Measurements from ENCODE around the gene SRSF2. TPM values are rescaled to one million over a fixed set of nuclear protein-coding genes. Genes with fewer than 3 reads are reported as not detected.
"Not testable (repeated sequence)": the region's sequence is repeated elsewhere in the genome, so short reads cannot be mapped to it uniquely, and the experiment has no call there.

Gene SRSF2
- total RNA-seq, 4 donors from 2014 or later: 127 to 753 (median 167) TPM

DNA sequence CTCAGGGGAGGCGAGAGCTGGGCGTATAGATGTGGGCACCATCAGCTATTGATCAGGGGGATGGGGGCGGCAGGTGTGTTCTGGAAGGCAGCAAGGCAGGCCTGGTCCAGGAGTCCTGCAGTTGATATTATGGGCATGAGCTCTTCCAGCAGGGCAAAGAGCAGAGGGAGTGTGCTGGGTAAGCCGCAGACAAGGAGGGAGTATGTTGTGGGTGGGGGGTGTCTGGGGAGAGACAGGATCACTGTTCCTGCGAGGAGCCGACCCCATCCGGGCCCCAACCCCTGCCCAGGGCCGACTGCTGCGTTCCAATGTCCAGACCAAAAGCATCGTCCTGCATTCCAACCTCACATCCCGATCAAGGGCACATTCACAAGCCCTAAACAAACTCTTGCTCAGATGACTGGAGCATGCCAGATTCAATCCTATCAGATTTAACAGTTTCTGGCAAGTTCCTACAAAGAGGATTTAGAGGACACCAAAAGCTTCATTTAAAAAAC lies 35.6 kb downstream of the SRSF2 start:
- intact Hi-C loops (cut with DNase I; ENCODE audit: low total_unique reads): no loop called here
- peak overlapping the region; percentile 90 to 96 for H3K27ac ChIP-seq
- TF ChIP-seq, protein P1, sequence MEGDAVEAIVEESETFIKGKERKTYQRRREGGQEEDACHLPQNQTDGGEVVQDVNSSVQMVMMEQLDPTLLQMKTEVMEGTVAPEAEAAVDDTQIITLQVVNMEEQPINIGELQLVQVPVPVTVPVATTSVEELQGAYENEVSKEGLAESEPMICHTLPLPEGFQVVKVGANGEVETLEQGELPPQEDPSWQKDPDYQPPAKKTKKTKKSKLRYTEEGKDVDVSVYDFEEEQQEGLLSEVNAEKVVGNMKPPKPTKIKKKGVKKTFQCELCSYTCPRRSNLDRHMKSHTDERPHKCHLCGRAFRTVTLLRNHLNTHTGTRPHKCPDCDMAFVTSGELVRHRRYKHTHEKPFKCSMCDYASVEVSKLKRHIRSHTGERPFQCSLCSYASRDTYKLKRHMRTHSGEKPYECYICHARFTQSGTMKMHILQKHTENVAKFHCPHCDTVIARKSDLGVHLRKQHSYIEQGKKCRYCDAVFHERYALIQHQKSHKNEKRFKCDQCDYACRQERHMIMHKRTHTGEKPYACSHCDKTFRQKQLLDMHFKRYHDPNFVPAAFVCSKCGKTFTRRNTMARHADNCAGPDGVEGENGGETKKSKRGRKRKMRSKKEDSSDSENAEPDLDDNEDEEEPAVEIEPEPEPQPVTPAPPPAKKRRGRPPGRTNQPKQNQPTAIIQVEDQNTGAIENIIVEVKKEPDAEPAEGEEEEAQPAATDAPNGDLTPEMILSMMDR (IDR thresholded peaks at IDR 0.05): no peak
- no peaks in the 10 kb centered on the region for H3K36me3 ChIP-seq
- H3K27me3 ChIP-seq: no peaks in the 10 kb centered on the region
- H3K4me3 ChIP-seq: peak overlapping the region in 1 of 2 donors; percentile 18
- no peaks in the 10 kb centered on the region for H3K9me3 ChIP-seq
- DNase-seq: no peak
- H3K4me1 ChIP-seq: peaks cover 4 to 30% of the 10 kb centered on the region in 2 donors

DNA sequence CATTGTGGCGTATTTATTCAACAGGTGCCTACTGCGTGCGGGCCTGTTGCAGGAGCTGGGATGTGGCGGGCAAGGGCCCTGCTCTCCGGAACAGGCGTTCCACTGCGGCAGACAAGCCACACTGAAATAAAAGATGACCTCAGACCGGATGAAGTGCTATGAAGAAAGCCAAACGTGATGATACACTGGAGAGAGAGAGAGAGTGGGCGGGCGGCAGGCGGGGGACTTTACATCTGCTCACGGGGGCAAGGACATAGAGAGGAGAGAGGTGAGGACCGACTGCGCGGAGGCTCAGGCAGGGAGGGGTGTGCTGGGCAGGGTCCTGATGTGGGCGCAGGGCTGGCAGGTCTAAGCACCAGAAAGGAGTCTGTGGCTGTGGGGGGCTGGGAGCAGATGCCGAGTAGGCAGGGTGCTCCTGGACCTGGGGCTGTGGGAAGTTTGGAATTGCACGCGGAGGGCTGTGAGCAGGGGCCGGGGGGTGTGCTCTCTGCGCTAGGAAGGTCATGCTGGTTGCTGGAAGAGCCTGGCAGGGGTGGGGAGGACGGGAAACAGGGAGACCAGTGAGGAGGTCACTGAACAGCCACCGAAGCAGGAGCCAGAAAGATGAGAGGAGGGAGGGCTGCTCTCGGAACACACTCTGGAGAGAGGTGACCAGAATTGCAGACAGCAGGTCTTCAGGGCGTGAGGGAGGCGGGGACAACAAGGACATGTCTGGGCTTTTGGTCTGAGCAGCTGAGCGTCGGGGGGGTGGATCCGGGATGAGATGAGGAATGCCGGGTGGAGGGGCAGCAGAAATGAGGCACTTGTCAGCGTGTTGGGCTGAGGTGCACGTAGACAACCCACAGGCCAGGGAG lies 36.3 kb downstream of the SRSF2 start:
- TF ChIP-seq, protein P1 (IDR thresholded peaks at IDR 0.05): no peak
- TF ChIP-seq POLR2A (IDR thresholded peaks at IDR 0.05): peak; percentile 66 to 69
- H3K4me1 ChIP-seq: peaks cover 7 to 30% of the 10 kb centered on the region in 2 donors
- H3K9me3 ChIP-seq: no peaks in the 10 kb centered on the region
- no peaks in the 10 kb centered on the region for H3K36me3 ChIP-seq
- DNase-seq: peak; percentile 77 to 89
- H3K27me3 ChIP-seq: no peaks in the 10 kb centered on the region
- H3K27ac ChIP-seq: peak overlapping the region; percentile 90 to 96
- intact Hi-C loops (cut with DNase I; ENCODE audit: low total_unique reads): no loop called here
- H3K4me3 ChIP-seq: peak overlapping the region; percentile 7 to 18

DNA sequence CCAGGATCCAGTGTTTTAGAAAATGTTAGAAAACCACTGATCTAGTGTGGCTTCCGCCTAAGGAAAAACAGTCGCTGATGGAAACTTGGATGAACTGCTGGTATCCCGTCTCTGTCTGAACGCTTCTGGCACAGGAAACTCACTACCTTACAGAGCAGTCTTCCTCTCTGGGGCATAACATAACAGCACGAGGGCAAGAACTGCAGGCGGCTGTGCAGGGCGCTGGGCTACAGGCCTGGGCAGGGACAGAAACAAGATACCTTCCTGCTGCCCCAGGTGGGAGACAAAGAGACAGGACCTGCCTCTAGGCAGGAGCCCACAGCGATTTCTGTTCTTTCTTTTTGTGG lies 36.9 kb downstream of the SRSF2 start:
- no peak for TF ChIP-seq POLR2A (IDR thresholded peaks at IDR 0.05)
- TF ChIP-seq, protein P1 (IDR thresholded peaks at IDR 0.05): no peak
- Histone ChIP-seq H3K27ac (peak overlapping the region; percentile 90 to 96), H3K4me1 (peaks cover 7 to 34% of the 10 kb centered on the region in 2 donors), H3K4me3 (peak overlapping the region in 1 of 2 donors; percentile 18), H3K36me3 (no peaks in the 10 kb centered on the region), H3K27me3 (no peaks in the 10 kb centered on the region), H3K9me3 (no peaks in the 10 kb centered on the region)
- DNase-seq: no peak
- intact Hi-C loops (cut with DNase I; ENCODE audit: low total_unique reads): no loop called here

DNA sequence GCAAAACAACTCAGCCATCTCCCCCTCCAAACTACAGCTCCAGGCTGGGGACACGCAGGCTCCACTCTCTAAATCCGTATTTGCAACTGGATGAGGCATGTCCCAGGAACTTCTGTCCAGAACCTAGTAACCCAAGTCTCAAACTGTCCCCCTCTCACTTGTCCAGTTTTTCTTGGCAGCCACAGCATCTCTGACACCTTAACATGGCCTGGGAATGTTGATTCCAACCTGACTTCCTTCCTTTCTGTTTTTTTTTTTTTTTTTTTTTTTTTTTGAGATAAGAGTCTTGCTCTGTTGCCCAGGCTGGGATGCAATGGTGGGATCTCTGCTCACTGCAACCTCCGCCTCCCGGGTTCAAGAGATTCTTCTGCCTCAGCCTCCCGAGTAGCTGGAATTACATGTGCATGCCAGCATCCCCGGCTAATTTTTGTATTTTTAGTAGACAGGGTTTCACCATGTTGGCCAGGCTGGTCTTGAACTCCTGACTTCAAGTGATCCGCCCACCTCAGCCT lies 38.6 kb downstream of the SRSF2 start:
- DNase-seq; H3K36me3 ChIP-seq; intact Hi-C loops (cut with DNase I; ENCODE audit: low total_unique reads); H3K27me3 ChIP-seq; H3K9me3 ChIP-seq; H3K4me3 ChIP-seq: not testable (repeated sequence)
- peaks cover 7 to 34% of the 10 kb centered on the region in 2 donors for H3K4me1 ChIP-seq
- peak overlapping the region; percentile 90 to 96 for H3K27ac ChIP-seq

DNA sequence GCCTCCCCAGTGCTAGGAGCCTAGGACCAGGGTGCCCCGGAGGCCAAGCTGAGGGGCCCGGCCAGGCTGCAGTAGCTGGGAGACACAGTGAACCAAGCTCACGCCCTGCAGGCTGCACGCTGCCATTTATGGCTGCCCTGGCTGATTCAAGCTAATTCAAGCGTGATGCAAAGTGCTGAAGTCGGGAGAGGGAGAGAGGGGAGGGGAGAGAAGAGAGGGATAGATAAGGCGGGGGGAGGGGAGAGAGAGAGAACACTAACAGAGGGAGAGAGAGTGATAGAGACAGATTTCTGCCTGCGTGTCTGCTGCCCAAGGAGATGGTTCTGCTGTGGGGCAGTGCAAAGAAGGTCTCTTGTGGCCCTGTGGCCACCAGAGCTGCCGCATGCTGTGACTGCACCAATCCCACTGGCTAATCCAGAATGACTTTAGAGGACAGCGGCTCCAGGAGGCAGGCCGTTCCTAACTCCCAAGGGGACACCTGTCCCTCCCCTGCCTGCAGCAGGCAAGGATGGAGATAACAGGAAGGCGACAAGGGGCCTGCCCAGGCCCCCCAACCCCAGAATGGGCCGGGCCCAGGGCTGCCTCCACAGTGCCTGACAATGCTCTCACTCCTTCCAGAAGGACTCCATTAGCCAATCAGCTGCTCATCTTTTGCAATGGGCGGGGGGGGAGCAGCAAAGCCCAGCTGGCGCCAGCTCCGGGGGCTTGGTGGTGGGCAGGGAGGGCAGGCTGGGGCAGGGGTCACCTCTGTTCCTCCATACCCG lies 39.2 kb downstream of the SRSF2 start:
- peak in 1 of 2 donors; percentile 43 for DNase-seq
- Histone ChIP-seq H3K27me3 (no peaks in the 10 kb centered on the region), H3K9me3 (no peaks in the 10 kb centered on the region), H3K36me3 (no peaks in the 10 kb centered on the region), H3K27ac (peak overlapping the region; percentile 90 to 96), H3K4me3 (no peak overlapping the region), H3K4me1 (peaks cover 7 to 34% of the 10 kb centered on the region in 2 donors)
- TF ChIP-seq, protein P1 (IDR thresholded peaks at IDR 0.05): peak in 1 of 4 experiments; percentile 4
- no peak for TF ChIP-seq POLR2A (IDR thresholded peaks at IDR 0.05)
- intact Hi-C loops (cut with DNase I; ENCODE audit: low total_unique reads): no loop called here

Measured in uterus (tissue), 4 donors.